Stimulated activated CD4-positive, alpha-beta T cell treated with anti-CD3 and anti-CD28 coated beads, Interleukin-2, amount 100 ng/mL, for 4 hours (primary cell): ENCODE results near the gene GRID1.
"Not testable (repeated sequence)": the region's sequence is repeated elsewhere in the genome, so short reads cannot be mapped to it uniquely, and the experiment has no call there.

Experiments
- DNase-seq: peaks from one replicate; pipeline ENCODE4 v3.0.0-alpha.2; 2020; ENCODE audit warnings: low read depth

Gene GRID1

GRCh38 chr10:85863301-85864172 is 503.1 kb downstream of the GRID1 start:
- no peak for DNase-seq

GRCh38 chr10:85862771-85863170 is 503.8 kb downstream of the GRID1 start:
- no peak for DNase-seq

DNA sequence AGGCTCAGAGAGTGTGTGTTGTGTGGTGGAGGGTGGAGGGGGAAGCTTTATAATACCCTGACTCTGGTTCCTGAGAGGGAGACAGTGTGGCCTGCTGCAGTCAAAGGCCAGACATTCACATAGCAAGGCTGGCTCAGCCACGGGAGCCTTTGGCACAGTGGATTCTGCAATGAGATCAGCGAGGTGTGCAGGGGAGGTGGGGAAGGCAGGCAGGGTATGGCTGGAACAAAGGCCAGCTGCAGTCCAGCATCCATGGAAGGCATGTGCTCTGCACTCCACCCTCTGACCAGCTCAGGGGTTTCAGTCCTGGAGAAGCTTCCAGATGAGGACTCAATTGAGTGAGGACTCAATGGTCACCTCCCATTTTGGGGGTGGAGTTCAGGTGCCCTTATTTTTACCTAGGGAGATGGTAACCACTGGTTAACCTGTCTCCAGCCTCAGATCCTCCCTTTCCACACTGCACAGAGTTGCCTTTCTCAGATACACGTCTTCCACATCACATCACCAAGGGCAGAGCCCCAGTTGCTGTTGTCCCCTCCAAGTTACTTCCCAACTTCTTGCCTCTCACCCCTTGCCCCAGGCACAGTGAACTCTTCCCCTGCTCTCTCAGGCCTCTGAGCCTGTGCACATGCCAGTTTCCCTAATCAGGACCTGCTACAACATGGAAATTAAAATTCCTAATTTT is 504.9 kb downstream of the GRID1 start:
- no peak for DNase-seq

GRCh38 chr10:85859859-85860258 is 506.7 kb downstream of the GRID1 start:
- no peak for DNase-seq

DNA sequence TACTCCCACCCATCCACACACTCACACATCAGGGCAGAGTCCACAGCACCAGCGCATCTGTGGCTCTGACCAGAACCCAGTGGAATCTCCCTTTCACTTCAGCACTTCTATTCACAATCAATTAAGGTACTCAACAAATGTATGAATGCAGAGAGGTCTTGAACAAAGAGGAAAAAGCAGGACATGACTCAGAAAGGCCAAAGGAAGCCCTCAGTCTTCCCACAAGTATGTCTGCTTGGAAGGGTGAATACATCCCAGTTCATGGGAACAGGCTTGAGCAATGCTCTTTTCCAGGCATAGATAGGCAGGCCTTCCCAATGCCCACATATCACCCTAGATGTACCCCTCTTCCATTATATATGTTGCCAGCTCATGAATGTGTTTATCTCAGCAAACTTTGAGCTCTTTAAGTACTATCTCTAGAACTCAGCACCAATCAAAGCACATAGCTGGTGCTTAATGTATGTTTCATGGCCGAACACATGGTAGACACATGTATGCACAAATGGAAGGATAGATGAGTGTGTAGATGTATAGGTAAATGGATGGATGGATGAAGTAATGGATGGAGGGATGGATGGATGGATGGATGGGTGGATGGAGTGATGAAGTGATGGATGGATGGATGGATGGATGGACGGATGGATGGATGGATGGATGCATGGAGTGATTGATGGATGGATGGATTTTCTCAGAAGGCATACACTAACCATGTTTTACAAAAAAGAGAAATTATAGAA is 507.6 kb downstream of the GRID1 start:
- no peak for DNase-seq

DNA sequence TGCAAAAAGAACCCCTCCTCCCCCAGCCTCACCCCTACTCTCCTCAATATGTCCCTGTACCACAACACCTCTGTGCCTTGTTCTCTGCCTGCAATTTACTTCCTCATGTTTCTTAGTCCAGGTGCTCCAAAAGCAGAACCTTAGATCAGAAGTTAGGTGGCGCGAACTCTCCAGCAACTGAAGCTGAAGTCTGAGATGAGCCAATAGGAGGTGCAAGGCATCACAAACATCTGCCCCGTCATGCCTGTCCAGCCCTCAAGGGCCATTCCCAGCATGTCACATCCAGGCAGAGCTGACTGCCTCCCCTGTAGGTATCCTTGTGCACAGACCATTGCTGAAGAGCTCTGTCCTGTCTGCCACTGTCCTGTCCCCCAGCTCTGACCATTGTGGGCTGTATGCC is 508.8 kb downstream of the GRID1 start:
- no peak for DNase-seq

GRCh38 chr10:85857305-85857704 is 509.3 kb downstream of the GRID1 start:
- DNase-seq, result no peak

- no peak for DNase-seq
Measured at GRCh38 chr10:85851934-85852333, 514.7 kb downstream of the GRID1 start.

DNA sequence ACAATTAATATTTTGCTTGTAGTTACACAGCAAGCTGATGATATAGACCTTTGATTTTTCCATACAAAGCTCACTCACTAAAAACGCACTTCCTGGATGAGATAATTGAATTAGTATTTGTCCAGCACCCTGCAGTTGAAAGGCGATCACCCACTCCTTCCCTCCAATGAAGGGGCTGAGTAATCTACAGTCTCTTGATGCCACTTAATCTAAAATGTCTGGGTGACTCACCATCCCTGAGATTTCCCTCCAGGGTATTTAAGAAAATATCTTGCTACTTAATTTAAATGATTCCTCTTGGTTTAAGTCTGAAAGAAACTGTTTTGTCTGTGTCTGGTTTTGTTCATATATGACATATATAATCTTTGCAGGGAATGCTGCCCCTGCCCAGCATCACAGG is 515.3 kb downstream of the GRID1 start:
- DNase-seq, result no peak

- no peak for DNase-seq
Measured at GRCh38 chr10:85850736-85851135, 515.9 kb downstream of the GRID1 start.

DNA sequence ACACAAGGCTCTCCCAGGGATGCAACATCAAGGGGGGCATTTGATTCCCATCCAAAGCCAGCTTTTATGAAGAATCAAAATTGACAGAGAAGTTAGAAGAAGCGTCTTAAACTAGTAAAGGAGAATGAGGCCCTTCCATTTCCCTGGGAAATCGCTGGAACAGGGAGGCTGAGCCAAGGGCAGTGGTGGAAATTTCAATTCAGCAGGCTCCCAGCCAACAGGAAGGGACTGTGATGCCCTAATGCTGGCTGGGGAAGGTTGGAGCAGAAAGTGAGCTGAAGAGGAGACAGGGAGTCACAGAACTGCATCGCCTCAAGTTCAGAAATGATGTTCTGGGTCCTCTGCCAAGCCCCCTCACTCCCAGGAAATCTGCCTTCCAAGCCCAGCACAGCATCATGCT is 517.3 kb downstream of the GRID1 start:
- DNase-seq, result no peak

- DNase-seq, result no peak
Measured at GRCh38 chr10:85848756-85849155, 517.8 kb downstream of the GRID1 start.

- DNase-seq, result no peak
Measured at GRCh38 chr10:85847085-85847484, 519.5 kb downstream of the GRID1 start.

- not testable (repeated sequence) for DNase-seq
Measured at GRCh38 chr10:85838660-85839059, 527.9 kb downstream of the GRID1 start.

DNA sequence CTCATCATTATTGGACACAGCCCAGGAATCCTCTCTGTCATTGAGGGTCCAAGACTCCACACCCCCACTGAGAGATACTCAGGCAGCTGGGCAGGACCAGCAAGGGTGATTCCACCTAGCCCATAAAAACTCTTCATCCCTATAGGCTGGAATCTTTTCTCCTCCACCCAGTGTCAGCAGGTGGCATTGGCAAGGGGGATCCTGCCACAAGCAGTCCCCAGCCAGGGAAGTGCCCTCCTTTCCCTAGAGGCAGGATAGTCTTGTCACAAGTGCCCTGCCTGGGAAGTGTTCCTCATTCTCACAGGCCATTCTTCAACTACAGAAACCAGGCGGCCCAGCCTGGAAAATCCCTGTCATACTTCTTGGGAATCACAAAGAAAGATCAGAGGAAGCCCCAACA is 533.6 kb downstream of the GRID1 start:
- no peak for DNase-seq

- no peak for DNase-seq
Measured at GRCh38 chr10:85831422-85831821, 535.2 kb downstream of the GRID1 start.

GRCh38 chr10:85826377-85826776 is 540.2 kb downstream of the GRID1 start:
- DNase-seq, result no peak

DNA sequence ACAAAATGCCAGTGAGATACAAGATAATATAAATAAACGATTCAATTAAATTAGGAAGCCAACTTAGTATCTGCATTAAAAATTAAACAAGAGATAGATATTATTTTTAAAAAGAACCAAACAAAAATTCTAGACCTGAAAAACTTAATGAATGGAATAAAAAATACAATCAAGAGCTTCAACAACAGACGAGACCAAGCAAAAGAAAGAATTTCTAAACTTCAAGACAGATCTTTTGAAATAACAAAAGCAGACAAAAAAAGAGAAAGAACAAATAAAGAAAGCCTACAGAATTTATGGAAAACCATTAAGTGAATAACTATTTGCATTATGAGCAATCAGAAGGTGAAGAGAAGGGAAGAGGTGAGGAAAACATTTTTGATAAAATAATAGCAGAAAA is 555.2 kb downstream of the GRID1 start:
- no peak for DNase-seq

GRCh38 chr10:85810674-85811073 is 555.9 kb downstream of the GRID1 start:
- no peak for DNase-seq

GRCh38 chr10:85795460-85795859 is 571.1 kb downstream of the GRID1 start:
- no peak for DNase-seq

DNA sequence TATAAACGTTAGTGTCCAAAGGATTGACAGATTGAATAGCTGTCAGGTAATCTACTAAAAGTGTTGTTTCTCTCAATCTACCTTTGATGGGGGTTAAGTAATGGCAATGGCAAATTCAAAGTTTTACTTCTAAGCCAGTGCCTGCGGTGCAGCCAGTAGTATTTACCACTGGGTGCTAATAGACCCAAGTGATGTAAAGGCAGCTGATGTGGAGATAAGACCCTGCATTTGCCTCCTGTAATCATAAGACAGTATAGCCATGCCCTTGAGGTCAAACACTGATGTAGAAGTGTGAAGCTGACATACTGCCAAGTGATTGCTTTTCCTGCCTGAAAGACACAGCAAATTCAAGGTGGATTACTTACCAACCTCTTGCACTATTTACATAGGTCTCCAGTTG is 572.0 kb downstream of the GRID1 start:
- DNase-seq, result no peak

- no peak for DNase-seq
Measured at GRCh38 chr10:85792533-85792858, 574.1 kb downstream of the GRID1 start.
